HG03196 (cell line): Measurements from ENCODE around the gene DTL.

Experiments
- ATAC-seq: cut with Tn5 transposase; IDR thresholded peaks from one replicate; pipeline ENCODE4 v1.9.1; 2021; ENCODE audit not compliant: unreplicated experiment

DTL gene

DNA sequence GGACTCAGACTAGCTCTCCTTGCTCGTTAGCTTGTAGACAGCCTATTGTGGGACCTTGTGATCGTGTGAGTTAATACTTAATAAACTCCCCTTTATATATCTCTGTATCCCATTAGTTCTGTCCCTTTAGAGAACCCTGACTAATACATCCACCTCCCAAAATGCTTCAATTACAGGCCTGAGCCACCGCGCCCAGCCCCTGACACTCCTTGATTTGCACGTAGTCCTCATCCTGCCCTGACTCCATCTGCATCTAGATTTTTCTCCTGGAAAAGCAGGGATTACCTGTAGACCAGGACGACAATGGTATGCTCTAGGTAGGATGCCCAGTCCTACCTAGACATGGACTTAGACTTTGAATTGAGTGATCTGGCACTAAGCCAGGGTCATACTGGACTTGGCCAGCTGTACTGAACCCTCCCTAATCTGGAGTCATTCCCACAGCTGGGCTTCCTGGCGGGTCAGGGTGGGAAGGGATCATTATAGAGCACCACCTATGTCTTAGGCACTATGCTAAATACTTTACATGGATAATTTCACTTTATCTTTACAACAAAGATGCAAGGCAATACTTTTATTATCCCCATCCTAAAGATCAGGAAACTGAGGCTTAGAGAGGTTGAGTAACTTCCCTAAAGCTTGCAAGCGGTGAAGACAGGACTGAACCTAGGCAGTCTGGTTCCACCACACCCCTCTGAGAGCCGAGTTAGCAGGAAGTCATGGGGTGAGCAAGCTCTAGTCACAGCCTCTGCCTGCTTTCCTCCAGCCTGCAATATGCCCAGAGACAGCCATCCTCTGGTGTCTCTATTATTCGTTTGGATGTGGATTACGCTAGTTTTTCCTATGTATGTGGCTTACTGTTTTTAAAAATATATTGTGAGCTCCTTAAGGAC, 89.4 kb downstream of the DTL start:
- ATAC-seq: no peak

GRCh38 chr1:212125654-212126053, 90.1 kb downstream of the DTL start:
- ATAC-seq: no peak

DNA sequence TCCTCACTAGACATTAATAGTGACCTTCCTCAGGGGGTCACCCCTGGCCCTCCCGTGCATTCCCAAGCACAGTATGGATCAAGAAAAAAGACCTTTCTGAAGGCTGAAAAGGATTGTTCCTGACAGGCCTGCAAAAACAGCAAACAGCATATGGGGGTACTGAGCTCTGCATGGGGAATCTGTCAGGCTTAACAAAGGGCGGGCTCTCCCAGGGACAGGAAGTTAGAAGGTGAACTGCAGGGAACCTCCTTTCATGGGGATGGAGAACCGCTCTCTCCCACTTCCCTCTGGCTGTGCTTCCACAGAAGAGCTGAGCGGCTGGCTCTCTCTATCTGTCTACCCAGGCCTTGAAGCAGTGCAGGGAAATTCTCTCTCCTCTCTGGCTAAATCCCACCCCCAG, 91.7 kb downstream of the DTL start:
- no peak for ATAC-seq

DNA sequence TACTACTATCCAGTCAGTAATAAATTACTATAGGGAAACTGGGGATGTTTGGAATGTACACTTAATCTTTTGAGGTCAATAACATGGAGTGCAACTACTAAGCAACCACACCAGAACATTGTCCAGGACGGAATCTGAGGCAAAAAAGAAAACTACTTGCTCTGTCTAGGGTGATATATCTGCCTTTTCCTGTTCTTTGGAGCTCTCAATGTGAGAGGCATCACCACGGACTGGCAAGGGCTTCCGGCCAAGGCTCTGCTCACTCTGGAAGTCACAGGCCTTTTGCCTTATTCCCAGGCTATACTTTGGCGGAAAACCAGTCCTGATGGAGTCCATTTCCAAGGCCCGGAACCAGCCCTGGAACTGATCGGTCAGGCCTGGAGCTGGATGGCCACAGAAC, 94.2 kb downstream of the DTL start:
- no peak for ATAC-seq

DNA sequence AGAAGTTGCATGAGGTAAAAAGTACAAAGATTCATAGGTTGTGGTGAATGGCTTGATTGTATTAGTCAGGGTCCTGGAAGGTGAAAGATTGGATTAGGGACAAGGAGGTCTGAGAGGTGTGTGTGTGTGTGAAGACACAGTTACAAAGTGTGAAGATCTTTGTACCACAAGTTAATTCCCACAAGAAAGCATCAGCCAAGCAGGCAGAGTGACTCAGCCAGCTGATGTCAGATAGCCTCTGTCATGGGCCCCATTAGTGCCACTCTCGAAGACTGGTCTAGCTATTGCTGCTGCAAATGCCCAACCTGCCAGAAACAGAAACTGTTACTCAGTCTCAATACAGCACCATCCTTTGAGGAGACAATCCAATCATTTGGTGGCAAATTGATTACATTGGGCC, 96.5 kb downstream of the DTL start:
- no peak for ATAC-seq

- ATAC-seq: no peak
Measured at GRCh38 chr1:212133319-212133718, 97.8 kb downstream of the DTL start.

GRCh38 chr1:212135166-212135565, 99.6 kb downstream of the DTL start:
- no peak for ATAC-seq

DNA sequence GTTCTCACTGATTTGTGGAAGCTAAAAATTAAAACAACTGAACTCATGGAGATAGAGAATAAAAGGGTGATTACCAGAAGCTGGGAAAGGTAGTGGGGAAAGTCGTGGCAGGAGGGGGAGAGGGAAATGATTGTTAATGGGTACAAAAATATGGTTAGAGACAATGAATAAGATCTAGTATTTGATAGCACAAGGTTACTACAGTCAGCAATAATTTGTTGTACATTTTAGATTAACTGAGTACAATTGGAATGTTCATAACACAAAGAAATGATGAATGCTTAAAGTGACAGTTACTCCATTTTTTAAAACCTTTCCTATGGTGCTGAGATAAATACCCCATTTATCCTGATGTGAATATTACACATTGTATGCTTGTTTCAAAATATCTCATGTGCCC, 102.3 kb downstream of the DTL start:
- no peak for ATAC-seq

DNA sequence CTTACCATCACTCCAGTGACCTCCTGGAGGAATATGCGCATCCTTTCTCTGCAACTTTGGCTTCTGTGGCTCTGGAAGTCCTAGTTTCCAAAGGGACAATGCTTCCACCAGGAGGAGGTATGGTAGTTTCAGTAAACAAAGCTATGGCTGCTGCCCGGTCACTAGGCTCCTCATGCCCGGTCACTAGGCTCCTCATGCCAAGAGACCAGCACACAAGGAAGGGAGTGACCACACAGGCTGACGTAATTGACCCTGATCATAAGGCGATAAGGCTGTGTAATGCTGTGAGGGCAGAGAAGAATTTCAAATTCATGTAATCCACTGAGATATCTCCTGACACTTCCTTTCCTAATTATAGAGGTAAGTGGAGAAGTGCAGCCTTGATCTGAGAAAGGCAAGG, 102.9 kb downstream of the DTL start:
- no peak for ATAC-seq

DNA sequence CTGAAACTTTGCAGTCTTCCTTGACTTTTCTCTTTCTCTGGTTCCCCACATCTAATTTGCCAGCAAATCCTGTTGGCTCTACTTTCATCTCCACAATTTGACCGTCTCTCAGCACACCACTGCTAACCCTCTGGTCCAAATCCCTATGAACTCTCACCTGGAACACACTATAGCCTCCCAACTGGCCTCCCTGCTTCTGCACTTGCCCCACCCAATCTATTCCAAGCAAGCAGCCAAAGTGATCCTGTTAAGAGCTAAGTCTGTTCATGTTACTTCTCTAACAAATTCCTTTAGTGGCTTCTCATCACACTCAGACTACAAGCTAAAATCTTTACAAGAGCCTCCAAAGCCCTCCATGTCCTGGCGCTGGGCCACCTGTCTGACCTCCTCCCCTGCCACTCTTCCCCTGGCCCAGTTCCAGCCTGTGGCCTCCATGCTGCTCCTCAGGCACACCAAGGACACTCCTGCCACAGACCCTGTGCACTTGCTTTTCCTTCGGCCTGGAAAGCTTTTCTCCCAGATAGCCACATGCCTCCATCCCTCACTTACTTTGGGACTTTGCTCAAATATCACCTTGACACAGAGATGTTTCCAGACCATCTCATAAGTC, 104.1 kb downstream of the DTL start:
- no peak for ATAC-seq

DNA sequence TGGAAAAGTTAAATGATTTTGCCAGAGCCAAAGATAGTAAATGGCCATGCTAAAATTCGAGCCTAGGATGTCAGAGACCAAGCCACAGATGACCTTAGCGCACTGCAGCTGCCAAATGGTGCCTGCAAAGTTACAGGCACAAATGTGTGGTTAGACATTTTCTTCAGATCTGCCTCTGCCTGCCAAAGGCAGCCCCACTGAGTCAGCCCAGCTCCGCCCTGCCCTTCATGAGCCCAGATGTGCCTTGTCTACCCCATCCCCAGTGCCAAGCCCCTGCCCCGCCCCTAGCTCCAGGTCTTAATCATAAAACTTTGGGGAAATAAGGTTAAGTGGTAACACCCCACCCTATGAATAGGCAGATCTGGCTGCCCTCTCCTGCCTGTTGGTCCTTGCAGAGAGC, 105.9 kb downstream of the DTL start:
- ATAC-seq: no peak

- ATAC-seq: no peak
Measured at GRCh38 chr1:212142883-212143530, 107.5 kb downstream of the DTL start.

DNA sequence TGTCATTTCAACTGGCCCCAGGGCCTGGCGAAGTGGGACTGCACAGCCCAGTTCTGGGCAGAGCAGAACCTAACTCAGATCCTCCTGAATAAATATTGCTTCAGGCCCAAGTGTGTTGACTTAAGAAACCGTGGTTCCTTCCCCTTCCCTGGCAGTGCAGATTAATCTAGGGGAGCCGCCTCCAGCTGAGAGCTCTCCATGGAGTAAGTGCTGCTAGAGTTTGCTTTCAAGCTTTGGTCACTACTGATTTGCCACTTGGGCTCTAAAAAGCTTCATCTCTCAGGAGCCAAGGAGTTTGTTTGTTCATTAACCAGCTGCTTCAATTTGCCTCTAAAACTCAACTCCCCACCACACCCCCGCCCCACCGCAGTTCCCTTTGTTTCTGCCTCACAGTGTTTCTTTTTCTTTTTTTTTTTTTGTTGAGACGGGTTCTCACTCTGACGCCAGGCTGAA, 112.1 kb downstream of the DTL start:
- ATAC-seq: no peak

- ATAC-seq: no peak
Measured at GRCh38 chr1:212149566-212149965, 114.0 kb downstream of the DTL start.

DNA sequence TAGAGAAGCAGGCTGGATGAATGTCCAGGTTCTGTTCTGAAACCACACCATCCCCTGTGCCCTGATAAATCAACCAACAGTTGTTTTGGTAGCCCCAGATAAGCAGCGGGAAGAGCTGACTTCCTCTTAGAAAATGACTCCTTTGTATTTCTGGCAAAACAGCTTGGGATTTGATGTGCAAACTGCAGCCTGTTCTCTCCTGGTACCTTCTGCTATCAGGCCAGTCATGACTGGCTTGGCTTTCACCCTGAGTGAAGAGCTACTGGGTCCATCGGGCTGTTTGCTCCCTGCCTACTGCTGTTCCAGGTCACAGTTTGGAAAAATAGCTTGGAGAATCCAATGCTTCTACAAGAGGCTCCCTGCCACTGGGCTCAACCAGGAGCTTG, 116.8 kb downstream of the DTL start:
- ATAC-seq: no peak

DNA sequence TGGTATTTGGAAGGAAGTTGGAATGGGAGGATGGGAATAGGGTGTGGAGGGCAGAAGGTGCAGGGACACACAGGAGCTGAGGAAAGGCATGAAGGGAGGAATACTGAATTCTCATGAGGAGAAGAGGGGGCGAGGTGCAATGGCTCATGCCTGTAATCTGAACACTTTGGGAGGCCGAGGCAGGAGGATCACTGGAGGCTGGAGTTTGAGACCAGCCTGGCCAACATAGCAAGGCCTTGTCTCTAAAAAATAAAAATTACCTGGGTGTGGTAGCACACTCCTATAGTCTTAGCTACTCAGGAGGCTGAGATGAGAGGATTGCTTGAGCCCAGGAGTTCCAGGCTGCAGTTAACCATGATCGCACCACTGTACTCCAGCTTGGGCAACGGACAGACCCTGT, 117.3 kb downstream of the DTL start:
- ATAC-seq: no peak

DNA sequence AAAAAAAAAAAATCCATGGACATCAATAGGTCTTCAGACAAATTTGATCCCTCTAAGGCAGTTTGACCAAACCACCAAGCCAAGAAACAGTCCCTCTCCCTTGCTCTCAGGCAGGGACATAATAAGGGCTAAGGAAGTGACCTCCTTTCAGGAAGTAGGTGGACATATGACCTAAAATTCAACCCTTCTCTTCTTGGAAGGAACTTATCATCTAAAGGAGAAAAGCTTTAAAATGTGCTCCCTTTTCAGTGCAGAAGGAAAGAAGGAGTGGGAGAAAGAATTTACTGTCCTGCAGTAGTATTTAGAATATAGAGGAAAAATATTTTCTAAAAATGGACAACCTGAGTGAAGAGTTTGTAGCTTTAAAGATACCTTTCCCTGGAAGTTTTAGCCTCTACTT, 118.1 kb downstream of the DTL start:
- no peak for ATAC-seq
